ENCODE measurements around the gene MACF1.
"Not testable (repeated sequence)": the region's sequence is repeated elsewhere in the genome, so short reads cannot be mapped to it uniquely, and the experiment has no call there.

The MACF1 gene

GRCh38 chr1:39177706-39178105, 26.8 kb upstream of the MACF1 start:
- DNase-seq (ENCODE audit: low read depth, low spot score): no peak

GRCh38 chr1:39178541-39179431, 25.7 kb upstream of the MACF1 start:
- DNase-seq (ENCODE audit: low read depth, low spot score): no peak

- no peak for DNase-seq (ENCODE audit: low read depth, low spot score)
Measured at GRCh38 chr1:39181311-39181710, 23.2 kb upstream of the MACF1 start.

GRCh38 chr1:39182804-39183203, 21.7 kb upstream of the MACF1 start:
- no peak for DNase-seq (ENCODE audit: low read depth, low spot score)

GRCh38 chr1:39183503-39184353, 20.8 kb upstream of the MACF1 start:
- no peak for DNase-seq (ENCODE audit: low read depth, low spot score)

- DNase-seq (ENCODE audit: low read depth, low spot score): no peak
Measured at GRCh38 chr1:39184354-39184818, 20.1 kb upstream of the MACF1 start.

- DNase-seq (ENCODE audit: low read depth, low spot score): no peak
Measured at GRCh38 chr1:39187275-39188046, 17.0 kb upstream of the MACF1 start.

GRCh38 chr1:39189592-39190041, 14.9 kb upstream of the MACF1 start:
- no peak for DNase-seq (ENCODE audit: low read depth, low spot score)

- DNase-seq (ENCODE audit: low read depth, low spot score): no peak
Measured at GRCh38 chr1:39190096-39190495, 14.4 kb upstream of the MACF1 start.

GRCh38 chr1:39194398-39195051, 10.0 kb upstream of the MACF1 start:
- DNase-seq (ENCODE audit: low read depth, low spot score): no peak

- DNase-seq (ENCODE audit: low read depth, low spot score): no peak
Measured at GRCh38 chr1:39195166-39196111, 9.1 kb upstream of the MACF1 start.

GRCh38 chr1:39196244-39197215, 8.0 kb upstream of the MACF1 start:
- DNase-seq (ENCODE audit: low read depth, low spot score): no peak

- no peak for DNase-seq (ENCODE audit: low read depth, low spot score)
Measured at GRCh38 chr1:39199593-39199992, 4.9 kb upstream of the MACF1 start.

GRCh38 chr1:39205102-39205780, 746 bp downstream of the MACF1 start:
- DNase-seq (ENCODE audit: low read depth, low spot score): no peak

GRCh38 chr1:39205781-39206464, 1.4 kb downstream of the MACF1 start:
- DNase-seq (ENCODE audit: low read depth, low spot score): no peak

- not testable (repeated sequence) for DNase-seq (ENCODE audit: low read depth, low spot score)
Measured at GRCh38 chr1:39208360-39208759, 3.9 kb downstream of the MACF1 start.

GRCh38 chr1:39210649-39211048, 6.2 kb downstream of the MACF1 start:
- no peak for DNase-seq (ENCODE audit: low read depth, low spot score)

- DNase-seq (ENCODE audit: low read depth, low spot score): no peak
Measured at GRCh38 chr1:39212499-39212898, 8.0 kb downstream of the MACF1 start.
